PC-9 (cell line): ENCODE results near the gene ATM.

ENCODE experiments used
- EZH2 ChIP-seq: fragments of 200-600 bp; sonication (generic); IDR thresholded peaks from 2 replicates; pipeline ENCODE4 v1.8.0; 2017; ENCODE audit warnings: antibody characterized with exemption, low read depth
- TF ChIP-seq, protein P1 (sequence below): fragments of 200-600 bp; sonication (generic); conservative IDR thresholded peaks from 2 replicates; pipeline ENCODE4 v1.6.1; 2017; ENCODE audit warnings: mixed run types, antibody characterized with exemption, mild to moderate bottlenecking, moderate library complexity

DNA sequence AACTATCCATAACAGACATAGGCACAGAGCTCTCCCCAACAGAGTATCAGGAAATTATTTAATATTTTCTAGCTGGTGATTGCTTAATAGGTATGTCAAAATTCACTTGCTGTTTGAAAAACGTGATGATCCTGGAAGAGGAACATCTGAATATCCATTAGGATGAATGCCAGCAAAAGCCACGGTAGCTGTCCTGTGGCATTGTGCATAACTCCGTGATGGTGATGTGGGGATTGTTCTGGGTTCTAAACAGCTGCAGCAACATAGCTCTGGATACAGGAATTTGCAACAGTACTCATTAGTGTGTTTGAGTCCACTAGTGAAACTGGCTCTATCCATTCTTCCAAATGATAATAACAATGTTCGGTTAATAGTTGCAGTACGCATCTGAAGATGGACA is 165.7 kb downstream of the ATM start:
- TF ChIP-seq, protein P1, sequence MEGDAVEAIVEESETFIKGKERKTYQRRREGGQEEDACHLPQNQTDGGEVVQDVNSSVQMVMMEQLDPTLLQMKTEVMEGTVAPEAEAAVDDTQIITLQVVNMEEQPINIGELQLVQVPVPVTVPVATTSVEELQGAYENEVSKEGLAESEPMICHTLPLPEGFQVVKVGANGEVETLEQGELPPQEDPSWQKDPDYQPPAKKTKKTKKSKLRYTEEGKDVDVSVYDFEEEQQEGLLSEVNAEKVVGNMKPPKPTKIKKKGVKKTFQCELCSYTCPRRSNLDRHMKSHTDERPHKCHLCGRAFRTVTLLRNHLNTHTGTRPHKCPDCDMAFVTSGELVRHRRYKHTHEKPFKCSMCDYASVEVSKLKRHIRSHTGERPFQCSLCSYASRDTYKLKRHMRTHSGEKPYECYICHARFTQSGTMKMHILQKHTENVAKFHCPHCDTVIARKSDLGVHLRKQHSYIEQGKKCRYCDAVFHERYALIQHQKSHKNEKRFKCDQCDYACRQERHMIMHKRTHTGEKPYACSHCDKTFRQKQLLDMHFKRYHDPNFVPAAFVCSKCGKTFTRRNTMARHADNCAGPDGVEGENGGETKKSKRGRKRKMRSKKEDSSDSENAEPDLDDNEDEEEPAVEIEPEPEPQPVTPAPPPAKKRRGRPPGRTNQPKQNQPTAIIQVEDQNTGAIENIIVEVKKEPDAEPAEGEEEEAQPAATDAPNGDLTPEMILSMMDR: no peak
- TF ChIP-seq EZH2: no peak
